KMS-11 (cell line): ENCODE data around the gene MAML3.
A peak's percentile ranks its signal among the peaks of the same experiment; 100 is the strongest.
"Not testable (repeated sequence)": the region's sequence is repeated elsewhere in the genome, so short reads cannot be mapped to it uniquely, and the experiment has no call there.

ENCODE experiments used
- H2AFZ ChIP-seq: fragments of 200-600 bp; sonication (generic); 2 replicates; pipeline ENCODE4 v1.6.1; 2016; ENCODE audit warnings: antibody characterized with exemption, mixed run types, low read depth
- H3K27ac ChIP-seq: fragments of 200-600 bp; sonication (generic); 2 replicates; pipeline ENCODE4 v1.6.1; 2016; ENCODE audit warnings: mild to moderate bottlenecking, mixed run types
- H3K27me3 ChIP-seq: fragments of 200-600 bp; sonication (generic); 2 replicates; pipeline ENCODE4 v1.6.1; 2017; ENCODE audit warnings: mild to moderate bottlenecking, low read depth, mixed run types, moderate library complexity; ENCODE audit not compliant: insufficient read depth
- H3K36me3 ChIP-seq: fragments of 200-600 bp; sonication (generic); 2 replicates; pipeline ENCODE4 v1.6.1; 2017; ENCODE audit warnings: mild to moderate bottlenecking, mixed run types; ENCODE audit not compliant: insufficient read depth
- H3K4me1 ChIP-seq: fragments of 200-600 bp; sonication (generic); 2 replicates; pipeline ENCODE4 v1.6.1; 2016; ENCODE audit warnings: mild to moderate bottlenecking, low read depth, mixed run types; ENCODE audit not compliant: poor library complexity, severe bottlenecking
- H3K4me2 ChIP-seq: fragments of 200-600 bp; sonication (generic); 2 replicates; pipeline ENCODE4 v1.7.0; 2016; ENCODE audit warnings: mild to moderate bottlenecking, mixed run types
- H3K4me3 ChIP-seq: fragments of 200-600 bp; sonication (generic); IDR thresholded peaks from 2 replicates; pipeline ENCODE4 v1.6.1; 2017; ENCODE audit warnings: low read depth, low read length, mixed read lengths; ENCODE audit not compliant: insufficient read depth
- H3K79me2 ChIP-seq: fragments of 200-600 bp; sonication (generic); 2 replicates; pipeline ENCODE4 v1.6.1; 2016; ENCODE audit warnings: low read depth, mixed run types; ENCODE audit not compliant: insufficient read depth
- H3K9ac ChIP-seq: fragments of 200-600 bp; sonication (generic); 2 replicates; pipeline ENCODE4 v1.6.1; 2016; ENCODE audit warnings: mild to moderate bottlenecking, mixed run types
- H4K20me1 ChIP-seq: fragments of 200-600 bp; sonication (generic); 2 replicates; pipeline ENCODE4 v1.6.1; 2016; ENCODE audit warnings: mild to moderate bottlenecking, mixed run types; ENCODE audit not compliant: insufficient read depth
- CTCF ChIP-seq: fragments of 200-600 bp; sonication (generic); conservative IDR thresholded peaks from 2 replicates; pipeline ENCODE4 v1.6.1; 2017; ENCODE audit warnings: low read depth, mild to moderate bottlenecking, antibody characterized with exemption, low read length, moderate library complexity, mixed read lengths

The MAML3 gene

GRCh38 chr4:139956507-139957017 is 197.4 kb downstream of the MAML3 start:
- no peaks in the 10 kb centered on the region for H3K36me3 ChIP-seq
- H4K20me1 ChIP-seq = no peaks in the 10 kb centered on the region
- H3K27me3 ChIP-seq = no peaks in the 10 kb centered on the region
- H3K4me2 ChIP-seq = no peak overlapping the region
- no peaks in the 10 kb centered on the region for H3K79me2 ChIP-seq
- no peak overlapping the region for H3K4me3 ChIP-seq
- peaks cover 25% of the 10 kb centered on the region for H3K4me1 ChIP-seq
- no peak overlapping the region for H3K27ac ChIP-seq
- no peak overlapping the region for H2AFZ ChIP-seq
- no peak for TF ChIP-seq CTCF
- no peak overlapping the region for H3K9ac ChIP-seq

GRCh38 chr4:139955600-139955999 is 198.4 kb downstream of the MAML3 start:
- Histone ChIP-seq H3K4me2 (no peak overlapping the region), H3K36me3 (no peaks in the 10 kb centered on the region), H3K9ac (no peak overlapping the region), H3K4me3 (no peak overlapping the region), H3K4me1 (peaks cover 34% of the 10 kb centered on the region), H3K27me3 (no peaks in the 10 kb centered on the region), H3K27ac (no peak overlapping the region), H4K20me1 (no peaks in the 10 kb centered on the region), H2AFZ (no peak overlapping the region), H3K79me2 (no peaks in the 10 kb centered on the region)
- no peak for TF ChIP-seq CTCF

GRCh38 chr4:139954512-139954911 is 199.5 kb downstream of the MAML3 start:
- Histone ChIP-seq H2AFZ (no peak overlapping the region), H3K79me2 (no peaks in the 10 kb centered on the region), H3K27ac (no peak overlapping the region), H3K4me1 (peaks cover 45% of the 10 kb centered on the region), H3K9ac (no peak overlapping the region), H3K36me3 (no peaks in the 10 kb centered on the region), H4K20me1 (no peaks in the 10 kb centered on the region), H3K4me2 (no peak overlapping the region), H3K4me3 (no peak overlapping the region), H3K27me3 (no peaks in the 10 kb centered on the region)
- no peak for TF ChIP-seq CTCF

- no peak for TF ChIP-seq CTCF
These were observed 203.0 kb downstream of the MAML3 start for GRCh38 chr4:139951021-139951420.

GRCh38 chr4:139950568-139950967 is 203.4 kb downstream of the MAML3 start:
- peak overlapping the region; percentile 63 for H2AFZ ChIP-seq
- H3K4me1 ChIP-seq = peaks cover 69% of the 10 kb centered on the region
- H3K4me3 ChIP-seq = no peak overlapping the region
- TF ChIP-seq CTCF = no peak
- H3K27me3 ChIP-seq = no peaks in the 10 kb centered on the region
- peak overlapping the region; percentile 85 for H3K9ac ChIP-seq
- H3K79me2 ChIP-seq = no peaks in the 10 kb centered on the region
- H3K4me2 ChIP-seq = peak overlapping the region; percentile 83
- H3K36me3 ChIP-seq = no peaks in the 10 kb centered on the region
- H4K20me1 ChIP-seq = no peaks in the 10 kb centered on the region
- H3K27ac ChIP-seq = peak overlapping the region; percentile 98

More at GRCh38 chr4:139951021-139951420, 203.0 kb downstream of the MAML3 start:
- peak overlapping the region; percentile 85 for H3K9ac ChIP-seq
- H3K36me3 ChIP-seq = no peaks in the 10 kb centered on the region
- no peak overlapping the region for H3K4me3 ChIP-seq
- peak overlapping the region; percentile 83 for H3K4me2 ChIP-seq
- peaks cover 64% of the 10 kb centered on the region for H3K4me1 ChIP-seq
- no peaks in the 10 kb centered on the region for H4K20me1 ChIP-seq
- peak overlapping the region; percentile 63 for H2AFZ ChIP-seq
- peak overlapping the region; percentile 98 for H3K27ac ChIP-seq
- no peaks in the 10 kb centered on the region for H3K79me2 ChIP-seq
- H3K27me3 ChIP-seq = no peaks in the 10 kb centered on the region

- not testable (repeated sequence) for H3K36me3 ChIP-seq, H4K20me1 ChIP-seq, H3K9ac ChIP-seq, H3K27ac ChIP-seq, H3K4me3 ChIP-seq, H3K4me2 ChIP-seq, H3K27me3 ChIP-seq, H2AFZ ChIP-seq, H3K79me2 ChIP-seq
- H3K4me1 ChIP-seq = peaks cover 41% of the 10 kb centered on the region
These were observed 209.1 kb downstream of the MAML3 start for GRCh38 chr4:139944916-139945315.
